ENCODE measurements around the gene CACNA1I.

The CACNA1I gene

DNA sequence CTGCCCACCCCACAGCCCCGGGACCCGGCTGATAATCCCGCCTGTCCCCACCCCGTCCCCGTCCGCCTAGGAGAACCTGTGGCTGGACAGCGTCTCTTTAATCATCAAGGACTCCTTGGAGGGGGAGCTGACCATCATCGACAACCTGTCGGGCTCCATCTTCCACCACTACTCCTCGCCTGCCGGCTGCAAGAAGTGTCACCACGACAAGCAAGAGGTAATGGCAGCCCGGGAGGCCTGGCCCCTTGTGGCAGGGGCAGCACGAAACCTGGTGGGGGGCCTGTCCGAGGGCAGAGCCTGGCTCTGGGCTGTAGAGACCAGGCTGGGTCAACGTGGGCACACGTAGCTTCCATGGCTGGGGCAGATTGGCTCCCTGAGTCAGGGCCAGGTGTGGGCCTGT is 109.1 kb downstream of the CACNA1I start:
- DNase-seq (ENCODE audit: low read depth in 2 of 2): no peak
- TF ChIP-seq, protein P1, sequence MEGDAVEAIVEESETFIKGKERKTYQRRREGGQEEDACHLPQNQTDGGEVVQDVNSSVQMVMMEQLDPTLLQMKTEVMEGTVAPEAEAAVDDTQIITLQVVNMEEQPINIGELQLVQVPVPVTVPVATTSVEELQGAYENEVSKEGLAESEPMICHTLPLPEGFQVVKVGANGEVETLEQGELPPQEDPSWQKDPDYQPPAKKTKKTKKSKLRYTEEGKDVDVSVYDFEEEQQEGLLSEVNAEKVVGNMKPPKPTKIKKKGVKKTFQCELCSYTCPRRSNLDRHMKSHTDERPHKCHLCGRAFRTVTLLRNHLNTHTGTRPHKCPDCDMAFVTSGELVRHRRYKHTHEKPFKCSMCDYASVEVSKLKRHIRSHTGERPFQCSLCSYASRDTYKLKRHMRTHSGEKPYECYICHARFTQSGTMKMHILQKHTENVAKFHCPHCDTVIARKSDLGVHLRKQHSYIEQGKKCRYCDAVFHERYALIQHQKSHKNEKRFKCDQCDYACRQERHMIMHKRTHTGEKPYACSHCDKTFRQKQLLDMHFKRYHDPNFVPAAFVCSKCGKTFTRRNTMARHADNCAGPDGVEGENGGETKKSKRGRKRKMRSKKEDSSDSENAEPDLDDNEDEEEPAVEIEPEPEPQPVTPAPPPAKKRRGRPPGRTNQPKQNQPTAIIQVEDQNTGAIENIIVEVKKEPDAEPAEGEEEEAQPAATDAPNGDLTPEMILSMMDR (IDR thresholded peaks at IDR 0.05; ENCODE audit: low read depth, low read length): no peak
- no peak overlapping the region for H3K4me3 ChIP-seq (replicated peaks in 1 of 2; ENCODE audit: low read depth in 2 of 2, low read length in 2 of 2)

DNA sequence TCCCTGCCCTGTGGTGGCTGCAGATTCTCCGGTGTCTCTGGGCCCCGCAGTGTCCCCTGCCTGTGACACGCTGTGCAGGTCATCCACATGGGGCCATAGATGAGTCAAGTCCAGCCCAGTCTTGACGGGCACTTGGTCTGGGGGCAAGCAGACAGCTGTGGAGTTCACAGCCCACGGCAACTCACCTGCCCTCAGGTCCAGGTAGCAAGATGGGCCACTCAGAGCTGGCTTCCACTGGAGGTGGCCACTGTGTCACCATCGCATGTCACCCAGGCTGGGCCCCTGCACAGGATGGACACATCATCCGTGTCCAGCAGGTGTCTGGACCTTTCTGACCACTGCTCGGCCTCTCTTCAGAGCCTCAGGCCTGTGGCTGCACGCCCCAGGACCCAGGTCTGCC is 109.9 kb downstream of the CACNA1I start:
- H3K4me3 ChIP-seq (replicated peaks in 1 of 2; ENCODE audit: low read depth in 2 of 2, low read length in 2 of 2): no peak overlapping the region
- no peak for DNase-seq (ENCODE audit: low read depth in 2 of 2)
- TF ChIP-seq, protein P1 (IDR thresholded peaks at IDR 0.05; ENCODE audit: low read depth, low read length): no peak

DNA sequence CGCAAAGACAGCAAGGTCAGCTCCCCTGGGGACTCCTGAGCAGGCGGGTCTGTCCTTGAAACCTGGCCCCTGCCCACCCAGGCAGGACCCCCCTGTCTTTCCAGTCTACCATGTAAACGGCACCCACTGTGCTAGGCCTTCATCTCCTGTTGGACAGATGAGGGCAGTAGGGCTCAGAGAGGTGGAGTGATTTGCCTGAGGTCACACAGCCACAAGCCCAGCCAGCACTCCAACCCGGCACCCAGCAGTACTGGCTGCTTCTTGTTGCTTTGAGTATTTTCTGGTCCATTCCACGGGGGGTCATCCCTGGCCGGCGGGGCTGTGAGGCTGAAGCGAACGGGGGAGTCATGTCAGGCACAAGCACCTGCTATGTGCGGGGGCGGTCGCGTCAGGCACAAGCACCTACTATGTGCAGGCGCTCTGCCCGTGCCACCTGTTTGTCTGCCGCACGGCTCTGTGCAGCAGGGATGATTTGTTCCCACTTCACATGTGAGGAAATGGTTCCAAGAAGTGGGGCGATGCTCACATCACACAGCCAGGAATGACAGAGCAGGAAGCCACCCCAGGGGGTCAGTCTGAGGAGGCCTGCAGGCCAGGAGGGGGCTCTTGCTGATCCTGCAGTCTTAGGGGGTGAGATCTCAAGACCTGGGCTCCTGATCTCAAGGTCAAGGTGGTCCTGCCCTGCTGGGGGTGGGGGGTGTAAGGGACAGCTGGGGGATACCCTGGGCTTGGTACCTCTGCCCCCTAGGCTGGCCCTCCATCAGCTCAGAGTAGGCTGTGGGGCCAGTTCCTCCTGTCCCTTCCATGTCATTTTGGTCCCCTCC is 110.7 kb downstream of the CACNA1I start:
- H3K4me3 ChIP-seq (replicated peaks in 1 of 2; ENCODE audit: low read depth in 2 of 2, low read length in 2 of 2): no peak overlapping the region
- DNase-seq (ENCODE audit: low read depth in 2 of 2): no peak
- TF ChIP-seq, protein P1 (IDR thresholded peaks at IDR 0.05; ENCODE audit: low read depth, low read length): no peak

DNA sequence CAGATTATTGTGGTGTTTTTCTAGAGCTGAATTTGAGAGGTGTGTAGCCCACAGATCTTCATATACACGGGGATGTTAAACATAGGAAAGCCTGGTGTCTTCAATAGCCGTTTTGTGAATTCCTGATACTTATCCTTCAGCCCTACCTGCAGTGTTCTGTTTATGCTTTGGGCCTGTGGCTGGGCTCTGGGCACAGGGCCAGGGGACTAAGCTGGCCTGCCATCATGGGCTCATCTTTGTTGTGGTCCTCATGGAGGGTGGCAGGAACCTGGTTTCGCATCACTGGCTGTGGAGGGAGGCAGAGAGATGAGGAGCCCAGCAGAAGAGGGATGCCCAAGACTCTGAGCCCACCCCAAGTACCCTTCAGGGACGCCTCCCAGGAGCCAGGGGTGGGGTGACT is 112.4 kb downstream of the CACNA1I start:
- H3K4me3 ChIP-seq (replicated peaks in 1 of 2; ENCODE audit: low read depth in 2 of 2, low read length in 2 of 2): no peak overlapping the region
- TF ChIP-seq, protein P1 (IDR thresholded peaks at IDR 0.05; ENCODE audit: low read depth, low read length): no peak
- no peak for DNase-seq (ENCODE audit: low read depth in 2 of 2)

DNA sequence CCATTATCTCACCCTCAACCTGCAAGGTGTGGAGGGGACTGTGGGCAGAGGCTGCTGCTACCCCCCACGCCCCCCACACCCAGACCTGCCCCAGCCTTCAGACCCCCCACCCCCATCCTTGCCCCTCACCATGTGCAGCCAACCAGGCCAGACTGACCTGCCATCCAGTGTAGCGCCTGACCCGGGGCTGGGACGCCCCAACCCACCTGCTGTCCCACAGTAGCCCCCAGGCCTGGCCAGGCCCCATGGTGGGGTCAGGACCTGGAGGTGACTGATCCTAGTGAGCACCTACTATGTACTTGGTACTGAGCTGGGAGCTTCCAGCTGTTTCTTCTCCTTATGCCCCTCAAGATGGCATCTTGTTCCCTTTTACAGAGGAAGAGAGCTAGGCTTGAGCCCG is 113.1 kb downstream of the CACNA1I start:
- no peak for DNase-seq (ENCODE audit: low read depth in 2 of 2)
- TF ChIP-seq, protein P1 (IDR thresholded peaks at IDR 0.05; ENCODE audit: low read depth, low read length): no peak
- H3K4me3 ChIP-seq (replicated peaks in 1 of 2; ENCODE audit: low read depth in 2 of 2, low read length in 2 of 2): no peak overlapping the region

DNA sequence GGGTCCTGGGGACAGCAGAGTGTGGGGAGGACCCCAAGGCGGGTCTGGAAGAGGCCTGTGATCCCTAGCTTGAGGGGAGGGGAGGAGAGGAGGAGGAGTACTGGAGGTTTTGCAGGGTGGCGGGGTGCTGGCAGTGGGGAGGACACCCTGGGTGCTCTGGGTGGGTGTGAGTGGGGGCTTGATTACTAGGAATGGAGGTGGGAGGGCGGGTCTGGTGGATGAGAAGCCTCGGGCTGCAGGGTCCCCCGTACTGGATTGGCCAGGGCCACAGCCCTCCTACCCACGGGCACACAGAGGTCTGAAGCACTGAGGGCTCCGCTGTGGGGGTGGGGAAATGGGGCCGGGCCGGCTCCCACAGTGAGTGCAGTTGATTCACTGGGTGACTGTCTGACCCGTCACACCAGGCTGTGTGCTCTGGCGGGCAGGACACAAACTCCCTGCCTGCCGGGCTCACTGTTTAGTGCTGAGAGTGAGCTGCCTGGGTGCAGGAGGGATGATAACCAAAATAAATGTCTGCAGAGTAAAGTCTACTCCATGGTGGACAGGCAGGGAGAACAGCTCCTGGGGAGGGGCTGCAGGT is 114.2 kb downstream of the CACNA1I start:
- no peak overlapping the region for H3K4me3 ChIP-seq (replicated peaks in 1 of 2; ENCODE audit: low read depth in 2 of 2, low read length in 2 of 2)
- TF ChIP-seq, protein P1 (IDR thresholded peaks at IDR 0.05; ENCODE audit: low read depth, low read length): no peak
- DNase-seq (ENCODE audit: low read depth in 2 of 2): no peak
